Neural progenitor cell (in vitro differentiated cells): ENCODE results near the gene CDC26.
"Not testable (repeated sequence)": the region's sequence is repeated elsewhere in the genome, so short reads cannot be mapped to it uniquely, and the experiment has no call there.

Experiments
- CTCF ChIP-seq: fragments of 200-600 bp; sonication (generic); IDR thresholded peaks from 2 replicates; pipeline ENCODE4 v1.5.1; 2017; ENCODE audit warnings: antibody characterized with exemption, mild to moderate bottlenecking
- EZH2 ChIP-seq: fragments of 200-600 bp; sonication (generic); IDR thresholded peaks from 2 replicates; pipeline ENCODE4 v1.6.1; 2017; ENCODE audit warnings: antibody characterized with exemption, mild to moderate bottlenecking, moderate library complexity
- EZH2phosphoT487 ChIP-seq: fragments of 200-600 bp; sonication (generic); IDR thresholded peaks from 2 replicates; pipeline ENCODE4 v1.6.1; 2017; ENCODE audit warnings: antibody characterized with exemption

- TF ChIP-seq CTCF, EZH2, EZH2phosphoT487: not testable (repeated sequence)
These were observed 25.7 kb downstream of the CDC26 start for GRCh38 chr9:113249661-113250060.
